HG02943 (cell line): ENCODE data around the gene GOLGA6L9.
"Not testable (repeated sequence)": the region's sequence is repeated elsewhere in the genome, so short reads cannot be mapped to it uniquely, and the experiment has no call there.

Experiments
- ATAC-seq: cut with Tn5 transposase; IDR thresholded peaks from one replicate; pipeline ENCODE4 v1.9.1; 2021; ENCODE audit warnings: mild to moderate bottlenecking, low read depth, moderate library complexity; ENCODE audit not compliant: unreplicated experiment

GOLGA6L9 gene

DNA sequence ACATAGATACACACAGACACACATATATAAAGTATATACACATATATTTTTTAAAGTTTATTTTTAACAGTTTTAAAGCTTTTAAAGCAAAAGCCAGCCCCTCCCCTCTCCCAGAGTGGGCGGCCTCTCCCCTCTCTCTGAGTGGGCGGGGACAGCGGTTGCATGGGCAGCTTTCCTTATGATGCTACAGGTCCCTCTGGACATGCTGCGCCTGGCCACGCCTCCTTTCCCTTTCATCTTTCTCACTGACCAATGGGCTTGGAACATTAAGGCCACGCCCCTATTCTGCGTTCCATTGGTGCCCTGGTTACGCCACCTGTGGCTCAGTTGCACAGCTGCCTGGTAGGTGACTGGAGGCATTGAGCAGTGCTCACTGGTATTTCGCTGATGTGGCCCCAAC, at the start of gene GOLGA6L9:
TSS of gene GOLGA6L9 (plus strand) at position 124 of the 400 bp plus-strand sequence. CDS start at position 388, 264 bp downstream.
- ATAC-seq, result not testable (repeated sequence)

- not testable (repeated sequence) for ATAC-seq
These were observed 48.2 kb upstream of the GOLGA6L9 start for GRCh38 chr15:82381330-82381955.

DNA sequence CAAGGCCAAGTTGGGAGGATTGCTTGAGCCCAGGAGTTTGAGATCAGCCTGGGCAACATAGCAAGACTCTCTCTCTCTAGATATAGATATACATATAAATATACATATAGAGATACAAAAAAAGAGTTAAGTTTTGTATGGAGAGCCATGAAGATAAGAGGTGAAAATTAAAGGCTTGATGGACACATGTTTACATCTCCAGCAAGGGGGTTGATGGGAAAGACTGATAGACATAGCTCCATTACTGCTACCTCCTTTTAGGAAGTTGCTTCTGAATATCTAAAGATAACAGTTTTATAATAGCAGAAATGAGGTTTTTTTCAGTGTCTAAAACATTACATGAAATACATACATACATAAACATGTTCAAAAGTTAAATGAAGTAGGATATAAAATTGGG, 42.4 kb upstream of the GOLGA6L9 start:
- ATAC-seq, result not testable (repeated sequence)

- not testable (repeated sequence) for ATAC-seq
These were observed 39.5 kb upstream of the GOLGA6L9 start for GRCh38 chr15:82390152-82390551.

DNA sequence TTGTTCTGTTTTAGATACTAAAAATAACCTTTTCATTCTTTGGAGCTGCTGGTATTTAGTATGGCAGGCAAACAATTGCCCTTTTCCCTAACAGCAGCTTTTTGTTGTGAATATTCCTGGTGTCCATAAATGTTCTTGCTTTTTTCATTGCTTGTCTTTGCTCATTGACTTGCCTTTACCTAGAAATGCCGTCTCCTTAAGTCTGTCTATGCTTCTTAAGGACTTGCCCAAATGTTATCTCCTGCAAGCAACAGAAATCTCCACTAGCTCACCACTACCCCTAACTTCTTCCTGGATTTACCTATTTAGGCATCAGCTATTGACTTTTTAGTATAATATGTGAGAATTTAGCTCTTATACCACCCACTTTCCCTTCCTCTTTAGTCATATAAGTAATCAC, 37.5 kb upstream of the GOLGA6L9 start:
- not testable (repeated sequence) for ATAC-seq

GRCh38 chr15:82393671-82394070, 35.9 kb upstream of the GOLGA6L9 start:
- ATAC-seq, result no peak

DNA sequence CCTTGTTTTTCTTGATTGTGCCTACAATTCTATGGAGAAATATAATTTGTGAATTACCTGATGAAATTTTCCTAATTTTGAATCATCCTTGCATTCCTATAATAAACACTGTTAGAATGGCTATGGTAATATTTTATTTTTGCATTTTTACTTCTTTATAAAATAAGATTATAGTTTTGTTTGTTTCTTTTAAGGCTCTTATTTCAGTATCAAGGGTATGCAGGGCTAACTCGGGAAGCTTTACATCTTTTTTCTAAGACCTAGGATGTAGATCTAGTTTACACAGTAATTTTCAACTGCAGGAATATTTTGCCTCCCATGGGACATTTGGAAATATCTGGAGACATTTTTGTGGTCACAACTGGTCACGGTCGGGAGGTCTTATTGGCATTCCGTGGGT, 33.8 kb upstream of the GOLGA6L9 start:
- ATAC-seq, result not testable (repeated sequence)

GRCh38 chr15:82397817-82398216, 31.8 kb upstream of the GOLGA6L9 start:
- ATAC-seq, result no peak

- no peak for ATAC-seq
These were observed 30.8 kb upstream of the GOLGA6L9 start for GRCh38 chr15:82398785-82399184.

- not testable (repeated sequence) for ATAC-seq
These were observed 30.1 kb upstream of the GOLGA6L9 start for GRCh38 chr15:82399366-82400103.

DNA sequence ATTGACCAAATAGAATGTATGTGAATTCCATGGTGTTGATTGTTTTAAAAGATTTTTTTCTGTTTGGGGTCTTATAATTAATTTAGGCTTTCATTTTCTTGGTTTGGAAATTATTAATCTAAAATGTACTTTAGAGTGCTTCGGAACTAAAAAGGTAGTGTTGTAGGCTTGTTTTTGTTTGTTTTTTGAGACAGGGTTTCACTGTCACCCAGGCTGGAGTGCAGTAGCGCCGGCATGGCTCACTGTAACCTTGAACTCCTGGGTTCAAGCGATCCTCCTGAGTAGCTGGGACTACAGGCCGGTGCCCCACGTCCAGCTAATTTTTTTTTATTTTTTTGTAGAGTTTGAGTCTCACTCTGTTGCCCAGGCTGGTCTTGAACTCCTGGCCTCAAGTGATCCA, 27.7 kb upstream of the GOLGA6L9 start:
- ATAC-seq, result not testable (repeated sequence)

- ATAC-seq, result not testable (repeated sequence)
These were observed 27.3 kb upstream of the GOLGA6L9 start for GRCh38 chr15:82402341-82402740.

DNA sequence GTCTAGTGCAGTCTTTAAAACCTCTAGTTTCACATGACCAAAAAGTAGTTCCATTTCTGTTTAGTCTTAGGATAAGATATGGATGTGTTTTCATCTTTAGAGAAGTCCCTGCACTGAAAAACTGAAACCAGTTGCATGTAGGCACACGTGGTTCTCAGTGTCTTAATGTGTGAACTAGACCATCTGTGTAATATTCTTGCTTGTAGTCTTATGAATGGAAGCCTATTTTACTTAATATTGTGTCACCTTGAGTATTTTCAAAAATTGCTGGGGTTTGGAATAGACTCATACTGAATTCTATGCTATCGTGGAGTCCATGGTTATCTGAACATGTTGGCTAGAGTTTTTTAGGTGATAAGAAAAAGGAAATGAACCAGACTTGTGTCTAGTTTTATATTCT, 23.4 kb upstream of the GOLGA6L9 start:
- not testable (repeated sequence) for ATAC-seq

- not testable (repeated sequence) for ATAC-seq
These were observed 19.3 kb upstream of the GOLGA6L9 start for GRCh38 chr15:82410306-82410705.

GRCh38 chr15:82411595-82411994, 18.0 kb upstream of the GOLGA6L9 start:
- peak; percentile 61 for ATAC-seq

- ATAC-seq, result not testable (repeated sequence)
These were observed 15.0 kb upstream of the GOLGA6L9 start for GRCh38 chr15:82414525-82415191.

GRCh38 chr15:82420516-82420915, 9.1 kb upstream of the GOLGA6L9 start:
- not testable (repeated sequence) for ATAC-seq

DNA sequence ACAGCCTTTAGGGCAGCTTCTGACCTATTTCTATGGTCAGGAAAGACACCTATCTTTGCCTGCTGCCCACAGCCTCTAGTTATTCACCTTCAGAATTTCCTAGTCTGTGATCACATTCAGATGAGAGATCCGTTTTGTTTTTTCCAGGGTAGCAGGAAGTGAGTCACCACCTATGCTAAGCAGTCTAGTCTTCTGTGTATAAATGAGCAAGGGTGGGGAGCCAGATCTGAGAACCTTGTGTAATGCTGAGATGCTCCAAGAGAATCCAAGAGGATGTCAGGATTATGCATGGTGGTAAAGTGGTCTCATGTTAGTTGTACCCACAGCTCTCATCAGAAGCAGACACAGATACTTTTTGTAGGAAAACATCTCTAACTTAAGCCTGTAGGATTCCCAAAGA, 8.7 kb upstream of the GOLGA6L9 start:
- not testable (repeated sequence) for ATAC-seq

- ATAC-seq, result not testable (repeated sequence)
These were observed 2.5 kb upstream of the GOLGA6L9 start for GRCh38 chr15:82427117-82427516.

DNA sequence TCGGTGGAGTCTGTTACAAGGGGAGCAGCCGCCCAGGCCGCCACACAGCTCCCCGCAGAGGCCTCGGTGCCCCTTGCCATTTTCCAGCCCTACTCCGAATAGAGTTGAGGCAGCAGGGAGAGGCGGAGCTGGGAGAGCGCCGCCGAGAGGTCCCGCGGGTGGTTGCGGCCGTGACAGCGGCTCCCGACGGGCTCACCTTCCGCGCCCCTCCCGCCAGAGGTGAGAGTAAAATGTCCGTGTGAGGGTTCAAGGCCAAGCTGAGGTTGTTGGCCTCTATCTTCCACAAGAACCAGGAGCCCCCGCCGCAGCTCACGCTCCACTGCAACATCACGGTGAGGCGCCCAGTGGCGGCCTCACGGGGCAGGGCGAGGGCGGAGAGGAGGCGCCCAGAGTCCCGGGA, 15.8 kb downstream of the GOLGA6L9 start:
- ATAC-seq, result not testable (repeated sequence)

GRCh38 chr15:82457336-82457735, 27.7 kb downstream of the GOLGA6L9 start:
- ATAC-seq, result not testable (repeated sequence)
